ENCODE data around the gene C10orf67. TPM values are rescaled to one million over a fixed set of nuclear protein-coding genes. Genes with fewer than 3 reads are reported as not detected.

Gene C10orf67
- total RNA-seq, 2 experiments from 2014 or later: not detected

DNA sequence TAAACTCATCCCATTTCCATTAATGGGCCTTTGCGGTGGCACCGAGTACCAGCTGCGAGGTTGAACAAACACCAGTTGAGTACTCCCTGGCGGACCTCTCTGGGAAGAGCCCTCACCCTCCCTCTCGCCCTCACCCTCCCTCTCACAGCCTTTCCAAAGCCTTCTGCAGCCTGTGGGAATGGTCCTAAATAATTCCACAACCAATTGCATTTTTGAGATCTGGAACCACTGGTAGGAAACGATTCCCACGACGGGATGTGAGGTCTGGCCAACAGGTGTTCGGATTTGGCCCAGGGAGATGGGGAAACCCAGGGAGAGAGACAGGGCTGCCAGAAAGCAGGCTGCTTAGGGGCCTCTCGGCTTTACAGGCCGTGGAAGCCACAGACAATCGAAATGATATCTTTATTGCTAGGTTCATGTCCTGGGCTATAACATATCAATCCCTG, 147.2 kb downstream of the C10orf67 start:
- no peaks in the 10 kb centered on the region for H3K36me3 ChIP-seq (ENCODE audit: insufficient read depth, low read length)
- no peaks in the 10 kb centered on the region for H3K4me1 ChIP-seq (ENCODE audit: insufficient read depth, low read length, poor library complexity, severe bottlenecking)
- H2AFZ ChIP-seq (ENCODE audit: low read length): no peak overlapping the region
- intact Hi-C loops (cut with micrococcal nuclease; ENCODE audit: unreplicated experiment): no loop called here
- TF ChIP-seq, protein P1, sequence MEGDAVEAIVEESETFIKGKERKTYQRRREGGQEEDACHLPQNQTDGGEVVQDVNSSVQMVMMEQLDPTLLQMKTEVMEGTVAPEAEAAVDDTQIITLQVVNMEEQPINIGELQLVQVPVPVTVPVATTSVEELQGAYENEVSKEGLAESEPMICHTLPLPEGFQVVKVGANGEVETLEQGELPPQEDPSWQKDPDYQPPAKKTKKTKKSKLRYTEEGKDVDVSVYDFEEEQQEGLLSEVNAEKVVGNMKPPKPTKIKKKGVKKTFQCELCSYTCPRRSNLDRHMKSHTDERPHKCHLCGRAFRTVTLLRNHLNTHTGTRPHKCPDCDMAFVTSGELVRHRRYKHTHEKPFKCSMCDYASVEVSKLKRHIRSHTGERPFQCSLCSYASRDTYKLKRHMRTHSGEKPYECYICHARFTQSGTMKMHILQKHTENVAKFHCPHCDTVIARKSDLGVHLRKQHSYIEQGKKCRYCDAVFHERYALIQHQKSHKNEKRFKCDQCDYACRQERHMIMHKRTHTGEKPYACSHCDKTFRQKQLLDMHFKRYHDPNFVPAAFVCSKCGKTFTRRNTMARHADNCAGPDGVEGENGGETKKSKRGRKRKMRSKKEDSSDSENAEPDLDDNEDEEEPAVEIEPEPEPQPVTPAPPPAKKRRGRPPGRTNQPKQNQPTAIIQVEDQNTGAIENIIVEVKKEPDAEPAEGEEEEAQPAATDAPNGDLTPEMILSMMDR (conservative IDR thresholded peaks at IDR 0.05; ENCODE audit: low read length): no peak
- no peak for TF ChIP-seq EZH2phosphoT487 (IDR thresholded peaks at IDR 0.05; ENCODE audit: borderline replicate concordance, low read depth, low read length)
- CTCF ChIA-PET (ENCODE audit: unreplicated experiment): no interaction called here
- H3K4me2 ChIP-seq (ENCODE audit: low read length): no peak overlapping the region
- no peaks in the 10 kb centered on the region for H3K79me2 ChIP-seq (ENCODE audit: insufficient read depth, low read depth, low read length)
- H3K9me3 ChIP-seq (ENCODE audit: low read length): no peaks in the 10 kb centered on the region
- POLR2A ChIA-PET: interaction anchor here (0.6 kb wide), 1 partner anchor 159 kb away, joined by 3 read pairs; no protein-coding TSS in a partner anchor
- DNase-seq (ENCODE audit: low spot score): no peak
- BruUV-seq (replicated peaks): no TSS peak
- H3K9me2 ChIP-seq (ENCODE audit: insufficient read depth, low read length): no peaks in the 10 kb centered on the region
- H3K4me3 ChIP-seq (ENCODE audit: low read depth, low read length, poor library complexity, severe bottlenecking): no peak overlapping the region
- H4K20me1 ChIP-seq (ENCODE audit: insufficient read depth, low read length): no peaks in the 10 kb centered on the region
- no peak overlapping the region for H3K27ac ChIP-seq (ENCODE audit: low read depth, low read length, poor library complexity, severe bottlenecking)

DNA sequence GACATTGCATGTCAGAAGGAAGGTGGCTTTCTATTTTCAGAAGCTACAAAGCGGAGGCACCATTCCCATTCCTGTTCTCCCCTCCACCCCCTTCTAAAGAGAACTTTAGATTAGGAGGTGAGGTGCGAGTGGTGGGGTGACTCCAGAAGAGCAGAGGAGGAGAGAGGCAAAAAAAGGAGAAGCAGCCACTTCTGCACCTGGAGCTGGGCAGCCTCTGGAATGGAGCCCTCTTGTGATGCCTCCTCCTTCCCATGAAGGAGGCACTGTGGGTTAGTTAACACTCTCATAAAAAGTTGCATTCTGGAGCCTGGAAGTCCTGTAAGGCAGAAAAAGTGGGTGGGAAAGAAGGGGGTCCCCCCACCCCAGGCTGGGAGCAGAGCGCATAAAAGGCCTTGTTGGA, 147.7 kb downstream of the C10orf67 start:
- intact Hi-C loops (cut with micrococcal nuclease; ENCODE audit: unreplicated experiment): no loop called here
- no peak overlapping the region for H3K4me3 ChIP-seq (ENCODE audit: low read depth, low read length, poor library complexity, severe bottlenecking)
- H4K20me1 ChIP-seq (ENCODE audit: insufficient read depth, low read length): no peaks in the 10 kb centered on the region
- DNase-seq (ENCODE audit: low spot score): no peak
- no peaks in the 10 kb centered on the region for H3K9me2 ChIP-seq (ENCODE audit: insufficient read depth, low read length)
- POLR2A ChIA-PET: interaction anchor here (0.6 kb wide), 1 partner anchor 159 kb away, joined by 3 read pairs; no protein-coding TSS in a partner anchor
- TF ChIP-seq, protein P1 (conservative IDR thresholded peaks at IDR 0.05; ENCODE audit: low read length): no peak
- TF ChIP-seq EZH2phosphoT487 (IDR thresholded peaks at IDR 0.05; ENCODE audit: borderline replicate concordance, low read depth, low read length): no peak
- no peaks in the 10 kb centered on the region for H3K36me3 ChIP-seq (ENCODE audit: insufficient read depth, low read length)
- no peaks in the 10 kb centered on the region for H3K4me1 ChIP-seq (ENCODE audit: insufficient read depth, low read length, poor library complexity, severe bottlenecking)
- H3K79me2 ChIP-seq (ENCODE audit: insufficient read depth, low read depth, low read length): no peaks in the 10 kb centered on the region
- no peak overlapping the region for H3K27ac ChIP-seq (ENCODE audit: low read depth, low read length, poor library complexity, severe bottlenecking)
- BruUV-seq (replicated peaks): no TSS peak
- no peak overlapping the region for H3K4me2 ChIP-seq (ENCODE audit: low read length)
- CTCF ChIA-PET (ENCODE audit: unreplicated experiment): no interaction called here
- no peak overlapping the region for H2AFZ ChIP-seq (ENCODE audit: low read length)
- H3K9me3 ChIP-seq (ENCODE audit: low read length): no peaks in the 10 kb centered on the region

DNA sequence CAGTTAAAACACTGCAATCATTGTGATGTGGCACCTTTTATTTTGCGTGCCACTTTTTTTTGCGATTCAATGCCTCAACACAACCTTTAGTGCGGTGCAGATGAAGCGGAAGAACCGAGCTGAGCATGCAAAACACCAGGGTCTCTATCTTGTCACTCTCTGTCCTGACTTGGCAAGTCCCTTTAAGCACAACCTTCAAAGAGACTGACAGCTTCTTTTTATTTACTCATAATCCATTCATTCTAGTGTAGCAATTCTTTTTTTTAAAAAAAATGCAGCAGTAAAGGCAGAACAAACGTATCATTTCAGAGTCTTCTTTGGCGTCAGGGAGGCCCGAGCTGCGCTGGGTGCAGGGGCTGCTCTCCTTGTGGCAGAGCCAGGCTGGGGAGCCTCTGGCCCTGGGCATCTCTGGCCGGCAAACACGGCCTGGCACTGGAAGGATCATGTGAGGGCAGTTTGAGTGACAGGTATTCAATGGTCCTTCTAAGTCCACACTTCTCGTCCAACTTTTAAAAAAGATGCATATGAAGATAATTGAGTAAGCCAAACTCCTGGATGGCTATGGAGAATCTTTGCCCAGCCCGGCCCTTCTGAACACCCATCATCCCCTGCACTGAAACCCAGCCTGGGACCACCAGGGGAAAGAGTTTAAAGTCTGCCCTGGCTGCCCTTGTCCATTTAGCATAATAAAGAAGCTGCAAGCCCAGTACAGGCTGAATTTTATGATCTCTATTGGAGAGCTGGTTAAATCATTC, 148.6 kb downstream of the C10orf67 start:
- no peak for DNase-seq (ENCODE audit: low spot score)
- intact Hi-C loops (cut with micrococcal nuclease; ENCODE audit: unreplicated experiment): no loop called here
- POLR2A ChIA-PET: no interaction called here
- BruUV-seq (replicated peaks): no TSS peak
- Histone ChIP-seq H3K27ac (ENCODE audit: low read depth, low read length, poor library complexity, severe bottlenecking) (no peak overlapping the region), H3K4me2 (ENCODE audit: low read length) (no peak overlapping the region), H3K4me3 (ENCODE audit: low read depth, low read length, poor library complexity, severe bottlenecking) (no peak overlapping the region), H3K79me2 (ENCODE audit: insufficient read depth, low read depth, low read length) (no peaks in the 10 kb centered on the region), H3K9me2 (ENCODE audit: insufficient read depth, low read length) (no peaks in the 10 kb centered on the region), H3K9me3 (ENCODE audit: low read length) (no peaks in the 10 kb centered on the region), H3K36me3 (ENCODE audit: insufficient read depth, low read length) (no peaks in the 10 kb centered on the region), H3K4me1 (ENCODE audit: insufficient read depth, low read length, poor library complexity, severe bottlenecking) (no peaks in the 10 kb centered on the region), H2AFZ (ENCODE audit: low read length) (no peak overlapping the region), H4K20me1 (ENCODE audit: insufficient read depth, low read length) (no peaks in the 10 kb centered on the region)
- TF ChIP-seq, protein P1 (conservative IDR thresholded peaks at IDR 0.05; ENCODE audit: low read length): no peak
- TF ChIP-seq EZH2phosphoT487 (IDR thresholded peaks at IDR 0.05; ENCODE audit: borderline replicate concordance, low read depth, low read length): no peak
- CTCF ChIA-PET (ENCODE audit: unreplicated experiment): no interaction called here

All from OCI-LY7 (cell line).